Fibroblast of lung (primary cell): Measurements from ENCODE around the gene CPN2.

Source experiments
- EZH2 ChIP-seq: IDR thresholded peaks from 2 replicates; pipeline ENCODE4 v1.5.1; 2012; ENCODE audit warnings: low read length, control low read depth, mild to moderate bottlenecking; ENCODE audit errors: missing control alignments
- TF ChIP-seq, protein P1 (sequence below), 2 donors: IDR thresholded peaks in 1 of 2; conservative IDR thresholded peaks in 1 of 2; 1 replicate in 1 of 2; 2 replicates in 1 of 2; pipeline ENCODE4 v1.5.1; 2011 to 2012; ENCODE audit warnings: low read length in 2 of 2, control low read depth in 1 of 2, inconsistent platforms in 1 of 2, low read depth in 1 of 2, mild to moderate bottlenecking in 1 of 2

GRCh38 chr3:194328942-194329582, 22.1 kb downstream of the CPN2 start:
- TF ChIP-seq, protein P1, sequence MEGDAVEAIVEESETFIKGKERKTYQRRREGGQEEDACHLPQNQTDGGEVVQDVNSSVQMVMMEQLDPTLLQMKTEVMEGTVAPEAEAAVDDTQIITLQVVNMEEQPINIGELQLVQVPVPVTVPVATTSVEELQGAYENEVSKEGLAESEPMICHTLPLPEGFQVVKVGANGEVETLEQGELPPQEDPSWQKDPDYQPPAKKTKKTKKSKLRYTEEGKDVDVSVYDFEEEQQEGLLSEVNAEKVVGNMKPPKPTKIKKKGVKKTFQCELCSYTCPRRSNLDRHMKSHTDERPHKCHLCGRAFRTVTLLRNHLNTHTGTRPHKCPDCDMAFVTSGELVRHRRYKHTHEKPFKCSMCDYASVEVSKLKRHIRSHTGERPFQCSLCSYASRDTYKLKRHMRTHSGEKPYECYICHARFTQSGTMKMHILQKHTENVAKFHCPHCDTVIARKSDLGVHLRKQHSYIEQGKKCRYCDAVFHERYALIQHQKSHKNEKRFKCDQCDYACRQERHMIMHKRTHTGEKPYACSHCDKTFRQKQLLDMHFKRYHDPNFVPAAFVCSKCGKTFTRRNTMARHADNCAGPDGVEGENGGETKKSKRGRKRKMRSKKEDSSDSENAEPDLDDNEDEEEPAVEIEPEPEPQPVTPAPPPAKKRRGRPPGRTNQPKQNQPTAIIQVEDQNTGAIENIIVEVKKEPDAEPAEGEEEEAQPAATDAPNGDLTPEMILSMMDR (conservative IDR thresholded peaks at IDR 0.05 in 1 of 2, IDR thresholded peaks at IDR 0.05 in 1 of 2; ENCODE audit: low read depth in 1 of 2, low read length in 2 of 2), result no peak
- TF ChIP-seq EZH2, result no peak
